ENCODE data around the gene PUM1.
"Not testable (repeated sequence)": the region's sequence is repeated elsewhere in the genome, so short reads cannot be mapped to it uniquely, and the experiment has no call there.

PUM1 gene

GRCh38 chr1:30955448-30956015 is 110.0 kb downstream of the PUM1 start:
- DNase-seq, result no peak

- no peak for DNase-seq
Measured at GRCh38 chr1:30953685-30954084, 111.8 kb downstream of the PUM1 start.

GRCh38 chr1:30952098-30952497 is 113.4 kb downstream of the PUM1 start:
- DNase-seq, result no peak

- DNase-seq, result no peak
Measured at GRCh38 chr1:30950700-30951099, 114.8 kb downstream of the PUM1 start.

GRCh38 chr1:30950053-30950452 is 115.5 kb downstream of the PUM1 start:
- no peak for DNase-seq

GRCh38 chr1:30949487-30949838 is 116.1 kb downstream of the PUM1 start:
- DNase-seq, result not testable (repeated sequence)

GRCh38 chr1:30948813-30949486 is 116.6 kb downstream of the PUM1 start:
- DNase-seq, result not testable (repeated sequence)

GRCh38 chr1:30948278-30948677 is 117.2 kb downstream of the PUM1 start:
- DNase-seq, result no peak

GRCh38 chr1:30947212-30947611 is 118.3 kb downstream of the PUM1 start:
- DNase-seq, result no peak

GRCh38 chr1:30942326-30942963 is 123.1 kb downstream of the PUM1 start:
- DNase-seq, result no peak

GRCh38 chr1:30940541-30940940 is 125.0 kb downstream of the PUM1 start:
- DNase-seq, result no peak

GRCh38 chr1:30936541-30937171 is 128.9 kb downstream of the PUM1 start:
- DNase-seq, result no peak

- DNase-seq, result not testable (repeated sequence)
Measured at GRCh38 chr1:30935758-30936157, 129.8 kb downstream of the PUM1 start.

GRCh38 chr1:30934613-30935012 is 130.9 kb downstream of the PUM1 start:
- DNase-seq, result no peak

- DNase-seq, result no peak
Measured at GRCh38 chr1:30933874-30934252, 131.7 kb downstream of the PUM1 start.

GRCh38 chr1:30930631-30931173 is 134.8 kb downstream of the PUM1 start:
- DNase-seq, result no peak

GRCh38 chr1:30929944-30930525 is 135.5 kb downstream of the PUM1 start:
- no peak for DNase-seq

- peak; percentile 53 for DNase-seq
Measured at GRCh38 chr1:30929135-30929889, 136.2 kb downstream of the PUM1 start.

GRCh38 chr1:30928789-30929134 is 136.8 kb downstream of the PUM1 start:
- DNase-seq, result no peak

GRCh38 chr1:30928171-30928570 is 137.3 kb downstream of the PUM1 start:
- DNase-seq, result no peak

GRCh38 chr1:30927448-30927847 is 138.1 kb downstream of the PUM1 start:
- DNase-seq, result no peak

- DNase-seq, result no peak
Measured at GRCh38 chr1:30923597-30923996, 141.9 kb downstream of the PUM1 start.

- DNase-seq, result no peak
Measured at GRCh38 chr1:30920827-30921226, 144.7 kb downstream of the PUM1 start.

All from CD4-positive, alpha-beta T cell treated with Interleukin-21 for 1 hour (primary cell).